Measurements from ENCODE around the gene RIN3.

- TF ChIP-seq POLR2AphosphoS5 (IDR thresholded peaks at IDR 0.05) (no peak), CTCF (IDR thresholded peaks at IDR 0.05) (no peak), POLR2A (IDR thresholded peaks at IDR 0.05) (no peak)
Observed at GRCh38 chr14:92567173-92567725, 53.7 kb downstream of the RIN3 start.
